Measurements from ENCODE around the gene DMD. TPM values are rescaled to one million over a fixed set of nuclear protein-coding genes. Genes with fewer than 3 reads are reported as not detected.

Gene DMD
- total and polyA plus RNA-seq, 4 experiments from 2014 or later = 0.18 to 0.55 (median 0.19) TPM; not detected in 1

DNA sequence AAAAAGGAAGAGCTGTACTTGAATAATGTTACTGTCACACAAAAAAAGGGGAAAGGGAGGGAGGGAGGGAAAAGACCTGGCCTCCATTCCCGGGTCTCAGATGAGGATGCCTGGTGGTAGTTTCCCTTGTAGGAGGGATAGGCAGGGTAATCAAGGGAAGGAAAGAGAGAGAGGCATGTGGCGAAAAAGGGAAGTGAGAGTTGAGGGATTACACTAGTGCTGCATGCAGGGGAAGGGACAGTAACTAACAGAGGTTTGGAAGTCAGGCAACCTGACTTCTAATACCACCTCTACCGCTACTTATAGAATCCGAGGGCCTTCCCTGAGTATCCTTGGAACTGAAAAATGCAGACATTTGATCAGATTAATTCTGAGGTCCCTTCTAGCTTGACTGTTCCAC lies 1317.8 kb downstream of the DMD start:
- H3K36me3 Mint-ChIP-seq = no peaks in the 10 kb centered on the region
- POLR2A ChIA-PET (ENCODE audit: partially characterized antibody) = no interaction called here

DNA sequence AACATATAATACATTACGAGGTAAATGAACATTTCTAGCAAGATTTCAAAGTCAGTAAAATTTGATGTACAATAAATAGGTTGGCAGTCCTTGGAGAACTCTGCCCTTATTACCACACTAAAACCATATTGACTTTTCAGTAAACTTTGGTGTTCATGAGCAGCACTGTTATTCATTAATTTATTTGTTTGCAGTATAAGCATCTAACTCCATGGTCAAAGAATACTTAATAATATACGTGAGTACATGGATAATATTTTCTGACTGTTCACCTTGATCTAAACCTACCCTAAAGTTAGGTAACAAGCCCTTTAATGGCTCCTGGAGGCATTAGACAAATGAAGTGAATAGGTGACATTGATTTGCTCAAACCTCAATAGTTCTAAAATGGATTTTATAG lies 1322.3 kb downstream of the DMD start:
- H3K27me3 Mint-ChIP-seq = no peaks in the 10 kb centered on the region
- intact Hi-C loops (cut with micrococcal nuclease) = no loop called here
- no peaks in the 10 kb centered on the region for H3K36me3 ChIP-seq (ENCODE audit: insufficient read depth, low read length)

More for the DNA sequence above, 1317.8 kb downstream of the DMD start:
- intact Hi-C loops (cut with micrococcal nuclease) = no loop called here
- Mint-ChIP-seq H3K4me3 (no peak overlapping the region), H3K9me3 (peaks cover 0 to 5% (median 0%) of the 10 kb centered on the region in 8 donors), H3K4me1 (no peaks in the 10 kb centered on the region), H3K27ac (no peak overlapping the region), H3K27me3 (no peaks in the 10 kb centered on the region)
- H3K36me3 ChIP-seq (ENCODE audit: insufficient read depth, low read length) = no peaks in the 10 kb centered on the region
- DNase-seq = no peak
- H3K4me3 ChIP-seq (ENCODE audit: low read length in 2 of 2) = no peak overlapping the region
- H3K27me3 ChIP-seq (ENCODE audit: insufficient read depth, low read length) = no peaks in the 10 kb centered on the region
- no peaks in the 10 kb centered on the region for H3K4me1 ChIP-seq (ENCODE audit: insufficient read depth, low read length)
- CTCF ChIA-PET (ENCODE audit: partially characterized antibody) = no interaction called here
- no peaks in the 10 kb centered on the region for H3K9me3 ChIP-seq (ENCODE audit: control insufficient read depth in 1 of 2, low read length in 2 of 2)
- no peak overlapping the region for H3K27ac ChIP-seq (ENCODE audit: low read depth, low read length)

DNA sequence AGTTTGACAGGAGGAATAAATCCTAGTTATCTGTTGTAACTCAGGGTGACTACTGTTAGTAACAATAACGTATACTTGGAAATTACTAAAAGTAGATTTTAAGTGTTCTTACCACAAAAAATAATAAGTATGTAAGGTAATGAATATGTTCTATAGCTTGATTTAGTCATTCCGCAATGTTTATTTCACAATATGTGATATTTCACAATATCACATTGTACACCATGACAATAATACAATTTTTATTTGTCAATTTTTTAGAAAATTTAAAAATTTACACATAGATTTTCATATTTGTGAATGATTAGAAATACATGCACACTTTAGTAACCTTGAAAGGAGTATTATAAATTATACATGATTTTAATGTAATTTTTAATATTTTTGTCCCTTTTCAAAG lies 1326.8 kb downstream of the DMD start:
- Mint-ChIP-seq H3K27ac (no peak overlapping the region), H3K4me3 (no peak overlapping the region), H3K4me1 (no peaks in the 10 kb centered on the region), H3K36me3 (no peaks in the 10 kb centered on the region), H3K9me3 (no peaks in the 10 kb centered on the region), H3K27me3 (no peaks in the 10 kb centered on the region)
- intact Hi-C loops (cut with micrococcal nuclease) = no loop called here
- Histone ChIP-seq H3K27ac (ENCODE audit: low read depth, low read length) (no peak overlapping the region), H3K4me3 (ENCODE audit: low read length in 2 of 2) (no peak overlapping the region), H3K27me3 (ENCODE audit: insufficient read depth, low read length) (no peaks in the 10 kb centered on the region), H3K36me3 (ENCODE audit: insufficient read depth, low read length) (no peaks in the 10 kb centered on the region), H3K9me3 (ENCODE audit: control insufficient read depth in 1 of 2, low read length in 2 of 2) (no peaks in the 10 kb centered on the region), H3K4me1 (ENCODE audit: insufficient read depth, low read length) (no peaks in the 10 kb centered on the region)
- ChIA-PET CTCF (ENCODE audit: partially characterized antibody) (no interaction called here), POLR2A (ENCODE audit: partially characterized antibody) (no interaction called here)
- DNase-seq = no peak

More for the DNA sequence above, 1322.3 kb downstream of the DMD start:
- Histone ChIP-seq H3K4me3 (ENCODE audit: low read length in 2 of 2) (no peak overlapping the region), H3K9me3 (ENCODE audit: control insufficient read depth in 1 of 2, low read length in 2 of 2) (no peaks in the 10 kb centered on the region), H3K27ac (ENCODE audit: low read depth, low read length) (no peak overlapping the region), H3K4me1 (ENCODE audit: insufficient read depth, low read length) (no peaks in the 10 kb centered on the region), H3K27me3 (ENCODE audit: insufficient read depth, low read length) (no peaks in the 10 kb centered on the region)
- no peaks in the 10 kb centered on the region for H3K36me3 Mint-ChIP-seq
- no peak for DNase-seq
- CTCF ChIA-PET (ENCODE audit: partially characterized antibody) = no interaction called here
- POLR2A ChIA-PET (ENCODE audit: partially characterized antibody) = no interaction called here
- H3K4me3 Mint-ChIP-seq = no peak overlapping the region
- H3K4me1 Mint-ChIP-seq = no peaks in the 10 kb centered on the region
- H3K27ac Mint-ChIP-seq = no peak overlapping the region
- peaks cover 0 to 2% (median 0%) of the 10 kb centered on the region in 8 donors for H3K9me3 Mint-ChIP-seq

DNA sequence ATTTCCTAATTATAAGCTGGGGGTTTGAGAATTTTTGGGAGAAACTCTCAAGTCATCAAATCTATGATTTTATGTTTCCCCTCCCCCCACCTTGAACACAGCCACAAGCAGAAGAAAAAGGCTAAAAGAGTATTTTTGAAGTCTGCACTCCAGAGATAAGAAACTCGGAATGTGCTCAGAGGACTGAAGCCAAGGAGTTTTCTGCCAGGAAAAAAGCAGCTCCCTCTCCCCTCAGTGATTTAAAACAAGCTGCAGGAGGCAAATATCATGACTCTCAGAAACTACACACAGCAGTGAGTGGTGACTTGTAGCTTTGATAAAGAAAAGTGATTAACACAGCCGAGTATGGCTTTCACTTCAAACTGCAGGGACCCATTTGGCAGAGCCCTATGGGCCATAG lies 1339.3 kb downstream of the DMD start:
- H3K27ac Mint-ChIP-seq = no peak overlapping the region
- Histone ChIP-seq H3K27ac (ENCODE audit: low read depth, low read length) (no peak overlapping the region), H3K36me3 (ENCODE audit: insufficient read depth, low read length) (no peaks in the 10 kb centered on the region), H3K4me1 (ENCODE audit: insufficient read depth, low read length) (no peaks in the 10 kb centered on the region), H3K27me3 (ENCODE audit: insufficient read depth, low read length) (no peaks in the 10 kb centered on the region), H3K4me3 (ENCODE audit: low read length in 2 of 2) (no peak overlapping the region), H3K9me3 (ENCODE audit: control insufficient read depth in 1 of 2, low read length in 2 of 2) (no peaks in the 10 kb centered on the region)
- H3K27me3 Mint-ChIP-seq = no peaks in the 10 kb centered on the region
- H3K4me1 Mint-ChIP-seq = no peaks in the 10 kb centered on the region
- POLR2A ChIA-PET (ENCODE audit: partially characterized antibody) = no interaction called here
- peaks cover 0 to 2% (median 0%) of the 10 kb centered on the region in 8 donors for H3K9me3 Mint-ChIP-seq
- DNase-seq = no peak
- H3K36me3 Mint-ChIP-seq = no peaks in the 10 kb centered on the region
- no peak overlapping the region for H3K4me3 Mint-ChIP-seq
- intact Hi-C loops (cut with micrococcal nuclease) = no loop called here
- CTCF ChIA-PET (ENCODE audit: partially characterized antibody) = no interaction called here

DNA sequence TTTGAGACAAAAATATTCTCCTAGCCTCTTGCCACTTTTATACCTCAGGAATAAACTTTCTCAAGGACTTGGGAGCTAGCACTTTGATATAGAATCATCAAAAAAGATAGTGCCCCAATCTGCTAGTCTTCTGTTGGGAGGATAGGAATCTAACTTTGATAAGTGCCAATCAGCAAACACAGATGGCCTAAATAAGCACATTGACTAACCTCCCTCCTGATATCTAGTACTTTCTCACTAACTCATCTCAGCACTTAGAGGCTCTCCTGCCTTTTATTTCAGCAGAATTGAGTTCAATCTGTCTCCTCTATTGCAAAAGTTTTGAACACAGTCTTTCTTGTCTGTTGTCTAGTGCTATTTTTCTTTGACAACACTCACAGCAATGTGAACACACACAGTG lies 1341.1 kb downstream of the DMD start:
- no peaks in the 10 kb centered on the region for H3K9me3 ChIP-seq (ENCODE audit: control insufficient read depth in 1 of 2, low read length in 2 of 2)
- no peak overlapping the region for H3K4me3 ChIP-seq (ENCODE audit: low read length in 2 of 2)
- Mint-ChIP-seq H3K4me3 (no peak overlapping the region), H3K36me3 (no peaks in the 10 kb centered on the region), H3K4me1 (no peaks in the 10 kb centered on the region), H3K9me3 (peaks cover 0 to 3% (median under 1%) of the 10 kb centered on the region in 8 donors), H3K27ac (no peak overlapping the region), H3K27me3 (no peaks in the 10 kb centered on the region)
- H3K27me3 ChIP-seq (ENCODE audit: insufficient read depth, low read length) = no peaks in the 10 kb centered on the region
- ChIA-PET POLR2A (ENCODE audit: partially characterized antibody) (no interaction called here), CTCF (ENCODE audit: partially characterized antibody) (no interaction called here)
- H3K36me3 ChIP-seq (ENCODE audit: insufficient read depth, low read length) = no peaks in the 10 kb centered on the region
- no peak for DNase-seq
- H3K4me1 ChIP-seq (ENCODE audit: insufficient read depth, low read length) = no peaks in the 10 kb centered on the region
- no peak overlapping the region for H3K27ac ChIP-seq (ENCODE audit: low read depth, low read length)
- intact Hi-C loops (cut with micrococcal nuclease) = no loop called here

DNA sequence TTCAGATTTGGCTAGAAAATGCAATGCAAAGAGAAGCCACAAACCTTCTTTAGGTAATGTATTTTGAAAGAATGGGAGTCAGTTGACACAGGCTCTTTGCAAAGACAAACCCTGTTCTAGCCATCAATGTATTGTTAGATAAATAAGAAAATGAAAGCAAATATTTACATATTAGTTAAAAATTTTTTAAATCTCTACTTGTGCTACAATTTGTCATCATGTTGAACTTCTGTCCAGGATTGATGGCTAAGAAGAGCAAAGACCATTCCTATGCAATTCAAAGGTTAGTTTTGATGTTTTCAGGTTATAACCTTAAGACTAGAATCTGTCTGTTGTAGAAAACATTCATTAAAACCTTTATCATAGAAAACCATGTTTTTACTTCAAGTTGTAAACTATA lies 1350.7 kb downstream of the DMD start:
- Mint-ChIP-seq H3K27ac (no peak overlapping the region), H3K27me3 (no peaks in the 10 kb centered on the region), H3K36me3 (no peaks in the 10 kb centered on the region), H3K4me1 (no peaks in the 10 kb centered on the region), H3K4me3 (no peak overlapping the region), H3K9me3 (peaks cover 0 to 3% (median 0%) of the 10 kb centered on the region in 8 donors)
- Histone ChIP-seq H3K36me3 (ENCODE audit: insufficient read depth, low read length) (no peaks in the 10 kb centered on the region), H3K4me3 (ENCODE audit: low read length in 2 of 2) (no peak overlapping the region), H3K27me3 (ENCODE audit: insufficient read depth, low read length) (no peaks in the 10 kb centered on the region), H3K9me3 (ENCODE audit: control insufficient read depth in 1 of 2, low read length in 2 of 2) (no peaks in the 10 kb centered on the region), H3K27ac (ENCODE audit: low read depth, low read length) (no peak overlapping the region), H3K4me1 (ENCODE audit: insufficient read depth, low read length) (no peaks in the 10 kb centered on the region)
- intact Hi-C loops (cut with micrococcal nuclease) = no loop called here
- ChIA-PET CTCF (ENCODE audit: partially characterized antibody) (no interaction called here), POLR2A (ENCODE audit: partially characterized antibody) (no interaction called here)
- DNase-seq = no peak

DNA sequence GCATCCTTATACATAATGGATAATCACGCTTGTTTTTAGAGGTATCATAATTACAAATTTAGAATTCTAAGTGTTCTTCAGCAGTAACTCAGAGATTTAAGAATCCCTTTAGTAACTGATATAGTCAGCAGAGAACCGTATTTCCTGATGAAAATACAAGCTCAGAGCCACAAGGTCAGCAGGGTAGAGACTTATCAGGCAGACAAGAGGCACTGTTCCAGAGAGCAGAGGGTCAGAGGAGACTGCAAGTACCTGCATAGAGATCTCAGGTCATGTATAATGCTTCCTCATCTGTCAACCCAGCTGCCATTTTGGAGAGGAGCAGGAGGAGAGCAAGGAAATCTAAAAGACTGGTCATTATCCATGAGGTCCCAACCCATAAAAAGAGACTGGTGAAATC lies 1352.4 kb downstream of the DMD start:
- Mint-ChIP-seq H3K27me3 (no peaks in the 10 kb centered on the region), H3K4me1 (no peaks in the 10 kb centered on the region), H3K4me3 (no peak overlapping the region), H3K36me3 (no peaks in the 10 kb centered on the region), H3K9me3 (peaks cover 0 to 3% (median 0%) of the 10 kb centered on the region in 8 donors), H3K27ac (no peak overlapping the region)
- DNase-seq = no peak
- Histone ChIP-seq H3K36me3 (ENCODE audit: insufficient read depth, low read length) (no peaks in the 10 kb centered on the region), H3K4me1 (ENCODE audit: insufficient read depth, low read length) (no peaks in the 10 kb centered on the region), H3K27me3 (ENCODE audit: insufficient read depth, low read length) (no peaks in the 10 kb centered on the region), H3K27ac (ENCODE audit: low read depth, low read length) (no peak overlapping the region), H3K9me3 (ENCODE audit: control insufficient read depth in 1 of 2, low read length in 2 of 2) (no peaks in the 10 kb centered on the region), H3K4me3 (ENCODE audit: low read length in 2 of 2) (no peak overlapping the region)
- ChIA-PET CTCF (ENCODE audit: partially characterized antibody) (no interaction called here), POLR2A (ENCODE audit: partially characterized antibody) (no interaction called here)
- intact Hi-C loops (cut with micrococcal nuclease) = no loop called here

DNA sequence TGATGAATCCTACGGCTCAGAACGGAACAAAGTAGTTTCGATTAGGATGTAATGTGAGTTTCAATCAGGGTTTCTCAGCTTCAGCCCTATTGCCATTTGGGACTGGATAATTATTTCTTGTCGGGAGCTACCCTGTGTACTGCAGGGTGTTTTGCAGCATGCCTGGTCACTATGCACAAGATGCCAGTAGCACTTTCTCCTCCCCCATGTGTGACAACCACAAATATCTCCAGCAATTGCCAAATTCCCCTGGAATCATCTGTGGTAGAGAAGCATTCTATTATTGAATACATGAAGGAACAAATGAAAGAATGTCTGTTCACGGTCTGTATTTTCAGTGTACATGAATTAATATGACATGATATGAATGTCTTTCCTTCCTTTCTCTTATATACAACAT lies 1356.6 kb downstream of the DMD start:
- ChIA-PET CTCF (ENCODE audit: partially characterized antibody) (no interaction called here), POLR2A (ENCODE audit: partially characterized antibody) (no interaction called here)
- Histone ChIP-seq H3K36me3 (ENCODE audit: insufficient read depth, low read length) (no peaks in the 10 kb centered on the region), H3K9me3 (ENCODE audit: control insufficient read depth in 1 of 2, low read length in 2 of 2) (no peaks in the 10 kb centered on the region), H3K4me1 (ENCODE audit: insufficient read depth, low read length) (no peaks in the 10 kb centered on the region), H3K27me3 (ENCODE audit: insufficient read depth, low read length) (no peaks in the 10 kb centered on the region), H3K4me3 (ENCODE audit: low read length in 2 of 2) (no peak overlapping the region), H3K27ac (ENCODE audit: low read depth, low read length) (no peak overlapping the region)
- Mint-ChIP-seq H3K27ac (no peak overlapping the region), H3K27me3 (peaks cover 0 to 1% of the 10 kb centered on the region in 2 donors), H3K4me3 (no peak overlapping the region), H3K36me3 (no peaks in the 10 kb centered on the region), H3K9me3 (peaks cover 0 to 6% (median under 1%) of the 10 kb centered on the region in 8 donors), H3K4me1 (no peaks in the 10 kb centered on the region)
- intact Hi-C loops (cut with micrococcal nuclease) = no loop called here
- no peak for DNase-seq
